SK-N-SH treated with all-trans-retinoic acid at 6 μM for 48 hours (cell line): ENCODE data around the gene COL23A1.

Experiments
- ARNTL ChIP-seq: fragments of 450-650 bp; formaldehyde crosslinking; IDR thresholded peaks from 2 replicates; pipeline ENCODE4 v1.5.0; 2020; ENCODE audit warnings: low read depth, mild to moderate bottlenecking, moderate library complexity, borderline replicate concordance
- CSDC2 ChIP-seq: fragments of 250-450 bp; sonication (Bioruptor Pico); IDR thresholded peaks from 2 replicates; pipeline ENCODE4 v1.5.0; 2020; ENCODE audit warnings: mild to moderate bottlenecking, moderate library complexity
- TSHZ2 ChIP-seq: fragments of 250-450 bp; sonication (Bioruptor Pico); IDR thresholded peaks from 2 replicates; pipeline ENCODE4 v1.5.0; 2020; ENCODE audit warnings: mild to moderate bottlenecking, moderate library complexity
- ZFP30 ChIP-seq: fragments of 450-650 bp; formaldehyde crosslinking; IDR thresholded peaks from 2 replicates; pipeline ENCODE4 v1.5.0; 2022; ENCODE audit warnings: mild to moderate bottlenecking, moderate library complexity
- TF ChIP-seq, protein P1 (sequence below): fragments of 250-450 bp; sonication (Bioruptor Pico); IDR thresholded peaks from 2 replicates; pipeline ENCODE4 v1.5.1; 2021; ENCODE audit warnings: mild to moderate bottlenecking, moderate library complexity
- TF ChIP-seq, protein P2 (sequence below): fragments of 250-450 bp; sonication (Bioruptor Pico); IDR thresholded peaks from 2 replicates; pipeline ENCODE4 v1.8.0; 2020; ENCODE audit warnings: mild to moderate bottlenecking, moderate library complexity, borderline replicate concordance

DNA sequence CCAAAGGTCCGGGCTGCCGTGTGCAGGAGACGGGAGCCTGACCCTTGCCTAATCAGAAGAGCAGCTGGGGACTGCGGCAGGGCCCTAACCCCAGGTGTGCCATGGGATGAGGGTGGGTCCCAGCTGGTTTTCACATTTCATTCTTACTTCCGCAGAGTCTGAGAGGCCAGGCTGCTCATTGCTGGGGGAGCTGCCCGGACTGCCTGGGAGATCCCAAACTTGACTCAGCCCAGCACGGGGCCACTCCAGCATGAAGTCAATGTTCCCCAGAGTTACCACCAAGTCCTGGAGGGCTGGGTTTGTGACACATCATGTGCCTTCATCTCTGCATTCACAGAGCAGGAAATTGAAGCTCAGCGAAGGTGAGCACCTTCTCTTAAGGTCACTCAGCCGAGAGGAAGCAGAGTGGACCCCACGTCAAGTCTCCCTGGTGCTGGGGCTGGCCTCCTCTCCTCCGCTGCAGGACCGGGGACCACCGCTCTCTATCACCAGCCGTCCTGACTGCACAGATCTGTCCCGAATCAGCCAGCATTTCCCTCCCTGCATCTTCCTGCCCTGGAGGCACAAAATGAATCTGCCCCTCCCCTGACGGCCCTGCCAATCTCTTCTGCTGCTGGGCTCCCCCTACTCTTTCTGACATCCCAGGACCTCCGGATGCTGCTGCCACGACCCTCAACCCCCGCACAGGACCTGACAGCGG is 303.0 kb downstream of the COL23A1 start:
- TF ChIP-seq ZFP30 (CRISPR knock-in tag) (no peak), TSHZ2 (CRISPR knock-in tag) (no peak), ARNTL (CRISPR knock-in tag) (no peak), CSDC2 (CRISPR knock-in tag) (no peak)
- TF ChIP-seq, protein P1, sequence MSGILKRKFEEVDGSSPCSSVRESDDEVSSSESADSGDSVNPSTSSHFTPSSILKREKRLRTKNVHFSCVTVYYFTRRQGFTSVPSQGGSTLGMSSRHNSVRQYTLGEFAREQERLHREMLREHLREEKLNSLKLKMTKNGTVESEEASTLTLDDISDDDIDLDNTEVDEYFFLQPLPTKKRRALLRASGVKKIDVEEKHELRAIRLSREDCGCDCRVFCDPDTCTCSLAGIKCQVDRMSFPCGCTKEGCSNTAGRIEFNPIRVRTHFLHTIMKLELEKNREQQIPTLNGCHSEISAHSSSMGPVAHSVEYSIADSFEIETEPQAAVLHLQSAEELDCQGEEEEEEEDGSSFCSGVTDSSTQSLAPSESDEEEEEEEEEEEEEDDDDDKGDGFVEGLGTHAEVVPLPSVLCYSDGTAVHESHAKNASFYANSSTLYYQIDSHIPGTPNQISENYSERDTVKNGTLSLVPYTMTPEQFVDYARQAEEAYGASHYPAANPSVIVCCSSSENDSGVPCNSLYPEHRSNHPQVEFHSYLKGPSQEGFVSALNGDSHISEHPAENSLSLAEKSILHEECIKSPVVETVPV (CRISPR knock-in tag), result no peak
- TF ChIP-seq, protein P2, sequence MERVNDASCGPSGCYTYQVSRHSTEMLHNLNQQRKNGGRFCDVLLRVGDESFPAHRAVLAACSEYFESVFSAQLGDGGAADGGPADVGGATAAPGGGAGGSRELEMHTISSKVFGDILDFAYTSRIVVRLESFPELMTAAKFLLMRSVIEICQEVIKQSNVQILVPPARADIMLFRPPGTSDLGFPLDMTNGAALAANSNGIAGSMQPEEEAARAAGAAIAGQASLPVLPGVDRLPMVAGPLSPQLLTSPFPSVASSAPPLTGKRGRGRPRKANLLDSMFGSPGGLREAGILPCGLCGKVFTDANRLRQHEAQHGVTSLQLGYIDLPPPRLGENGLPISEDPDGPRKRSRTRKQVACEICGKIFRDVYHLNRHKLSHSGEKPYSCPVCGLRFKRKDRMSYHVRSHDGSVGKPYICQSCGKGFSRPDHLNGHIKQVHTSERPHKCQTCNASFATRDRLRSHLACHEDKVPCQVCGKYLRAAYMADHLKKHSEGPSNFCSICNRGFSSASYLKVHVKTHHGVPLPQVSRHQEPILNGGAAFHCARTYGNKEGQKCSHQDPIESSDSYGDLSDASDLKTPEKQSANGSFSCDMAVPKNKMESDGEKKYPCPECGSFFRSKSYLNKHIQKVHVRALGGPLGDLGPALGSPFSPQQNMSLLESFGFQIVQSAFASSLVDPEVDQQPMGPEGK (CRISPR knock-in tag), result no peak
